DOHH2 (cell line): ENCODE results near the gene FAM181A.

ENCODE experiments used
- H3F3A ChIP-seq: fragments of 200-600 bp; sonication (generic), shearing (Covaris generic); 2 replicates; pipeline ENCODE4 v1.6.0; 2016; ENCODE audit warnings: antibody characterized with exemption, mild to moderate bottlenecking; ENCODE audit not compliant: control insufficient read depth, insufficient read depth
- H3K27ac ChIP-seq: fragments of 200-600 bp; sonication (generic); 2 replicates; pipeline ENCODE4 v1.5.1; 2014; ENCODE audit warnings: low read depth, mild to moderate bottlenecking, low read length, moderate library complexity
- H3K27me3 ChIP-seq: fragments of 200-600 bp; sonication (generic); 2 replicates; pipeline ENCODE4 v1.6.1; 2014; ENCODE audit warnings: mild to moderate bottlenecking, low read length, mixed read lengths; ENCODE audit not compliant: control insufficient read depth
- H3K36me3 ChIP-seq: fragments of 200-600 bp; sonication (generic); 2 replicates; pipeline ENCODE4 v1.6.1; 2014; ENCODE audit warnings: mild to moderate bottlenecking, low read length, moderate library complexity, mixed read lengths; ENCODE audit not compliant: control insufficient read depth
- H3K4me1 ChIP-seq: fragments of 200-600 bp; sonication (generic); 2 replicates; pipeline ENCODE4 v1.6.1; 2014; ENCODE audit warnings: mild to moderate bottlenecking, low read length, mixed read lengths; ENCODE audit not compliant: control insufficient read depth
- H3K4me2 ChIP-seq: fragments of 200-600 bp; sonication (generic); 2 replicates; pipeline ENCODE4 v1.6.0; 2014; ENCODE audit warnings: mild to moderate bottlenecking, low read length, moderate library complexity
- H3K4me3 ChIP-seq: fragments of 200-600 bp; sonication (generic); 2 replicates; pipeline ENCODE4 v1.5.1; 2014; ENCODE audit warnings: mild to moderate bottlenecking, low read length, mixed read lengths
- H3K79me2 ChIP-seq: fragments of 200-600 bp; sonication (generic); 2 replicates; pipeline ENCODE4 v1.6.1; 2014; ENCODE audit warnings: mild to moderate bottlenecking, low read length, mixed read lengths; ENCODE audit not compliant: control insufficient read depth
- H3K9me2 ChIP-seq: fragments of 200-600 bp; sonication (generic); replicated peaks from 2 replicates; pipeline ENCODE4 v1.6.1; 2014; ENCODE audit warnings: mild to moderate bottlenecking, low read length, mixed read lengths; ENCODE audit not compliant: control insufficient read depth
- H3K9me3 ChIP-seq: fragments of 200-600 bp; sonication (generic); 2 replicates; pipeline ENCODE4 v1.6.1; 2014; ENCODE audit warnings: antibody characterized with exemption, low read length, mixed read lengths; ENCODE audit not compliant: control insufficient read depth, insufficient read depth
- H4K20me1 ChIP-seq: fragments of 200-600 bp; sonication (generic); 2 replicates; pipeline ENCODE4 v1.6.0; 2014; ENCODE audit warnings: low read depth, mild to moderate bottlenecking, antibody characterized with exemption, low read length, moderate library complexity; ENCODE audit not compliant: control insufficient read depth, insufficient read depth
- CTCF ChIP-seq: fragments of 200-600 bp; sonication (generic); IDR thresholded peaks from one replicate; pipeline ENCODE4 v1.5.1; 2014; ENCODE audit warnings: antibody characterized with exemption, mild to moderate bottlenecking, low read depth, low read length; ENCODE audit not compliant: poor library complexity, severe bottlenecking
- EZH2phosphoT487 ChIP-seq: fragments of 200-600 bp; sonication (generic); IDR thresholded peaks from 2 replicates; pipeline ENCODE4 v1.6.1; 2017; ENCODE audit warnings: borderline replicate concordance, mild to moderate bottlenecking, antibody characterized with exemption, low read length, moderate library complexity, mixed read lengths

FAM181A gene

GRCh38 chr14:93949511-93950075, 22.4 kb downstream of the FAM181A start:
- Histone ChIP-seq H4K20me1 (no peaks in the 10 kb centered on the region), H3K27me3 (no peaks in the 10 kb centered on the region), H3F3A (no peaks in the 10 kb centered on the region), H3K79me2 (no peaks in the 10 kb centered on the region), H3K9me3 (no peaks in the 10 kb centered on the region), H3K9me2 (no peaks in the 10 kb centered on the region), H3K36me3 (peaks cover 12% of the 10 kb centered on the region), H3K4me1 (peaks cover 20% of the 10 kb centered on the region), H3K27ac (no peak overlapping the region), H3K4me3 (no peak overlapping the region), H3K4me2 (no peak overlapping the region)
- TF ChIP-seq CTCF, result no peak
- TF ChIP-seq EZH2phosphoT487, result no peak

GRCh38 chr14:93950948-93951634, 23.9 kb downstream of the FAM181A start:
- TF ChIP-seq CTCF, result no peak
- Histone ChIP-seq H3K4me2 (no peak overlapping the region), H3K4me3 (no peak overlapping the region), H4K20me1 (no peaks in the 10 kb centered on the region), H3K79me2 (0 out of 2 replicates have a peak, but pooled peaks cover under 1% of the 10 kb centered on the region), H3K9me3 (no peaks in the 10 kb centered on the region), H3K36me3 (peaks cover 12% of the 10 kb centered on the region), H3F3A (no peaks in the 10 kb centered on the region), H3K4me1 (peaks cover 34% of the 10 kb centered on the region), H3K27ac (no peak overlapping the region), H3K9me2 (no peaks in the 10 kb centered on the region), H3K27me3 (no peaks in the 10 kb centered on the region)

GRCh38 chr14:93951635-93952540, 24.7 kb downstream of the FAM181A start:
- TF ChIP-seq CTCF (no peak), EZH2phosphoT487 (no peak)
- no peaks in the 10 kb centered on the region for H3K27me3 ChIP-seq
- no peaks in the 10 kb centered on the region for H3F3A ChIP-seq
- H3K27ac ChIP-seq, result no peak overlapping the region
- no peaks in the 10 kb centered on the region for H4K20me1 ChIP-seq
- H3K79me2 ChIP-seq, result 0 out of 2 replicates have a peak, but pooled peaks cover 6% of the 10 kb centered on the region
- H3K4me1 ChIP-seq, result peaks cover 42% of the 10 kb centered on the region
- no peaks in the 10 kb centered on the region for H3K9me2 ChIP-seq
- no peak overlapping the region for H3K4me3 ChIP-seq
- H3K36me3 ChIP-seq, result peaks cover 7% of the 10 kb centered on the region
- no peak overlapping the region for H3K4me2 ChIP-seq
- no peaks in the 10 kb centered on the region for H3K9me3 ChIP-seq
